AG04450 (cell line): ENCODE data around the gene OSM. TPM values are rescaled to one million over a fixed set of nuclear protein-coding genes. Genes with fewer than 3 reads are reported as not detected.

Source experiments
- CTCF ChIA-PET: fragments of 300-600, 350-600 bp; formaldehyde crosslinking; extraction: SDS; loops from one replicate; lab custom pipeline; 2022; ENCODE audit warnings: antibody characterized with exemption, inconsistent platforms; lab: Charles Lee
- POLR2A ChIA-PET: fragments of 350-600 bp; formaldehyde crosslinking; extraction: SDS; loops from one replicate; lab custom pipeline; 2021; ENCODE audit warnings: antibody characterized with exemption, inconsistent platforms; lab: Yijun Ruan, JAX
- DNase-seq: peaks from one replicate; pipeline ENCODE4 v3.0.0-alpha.2; 2011; ENCODE audit warnings: low read depth, low spot score
- H3K27ac ChIP-seq: one replicate; pipeline ENCODE4 v1.5.1; 2012; ENCODE audit warnings: low read depth, low read length, control low read depth
- H3K27me3 ChIP-seq: one replicate; pipeline ENCODE4 v1.6.0; 2012; ENCODE audit warnings: low read length; ENCODE audit not compliant: control insufficient read depth, insufficient read depth
- H3K4me3 ChIP-seq: 2 replicates; pipeline ENCODE4 v1.5.1; 2011; ENCODE audit warnings: mild to moderate bottlenecking, low read depth, low read length, control low read depth
- H3K9me3 ChIP-seq: 2 replicates; pipeline ENCODE4 v1.5.1; 2012; ENCODE audit warnings: low read length; ENCODE audit not compliant: control insufficient read depth, insufficient read depth
- polyA plus RNA-seq: library from polyadenylated mRNA; depleted of rRNA; stranded (reverse); fragments of >200 nt; gene quantifications from 2 replicates; pipeline ENCODE4 v1.2.3, GENCODE V29; 2011
- TF ChIP-seq, protein P1 (sequence below): IDR thresholded peaks from 2 replicates; pipeline ENCODE4 v1.5.1; 2011; ENCODE audit warnings: low read depth, low read length, control low read depth, inconsistent platforms

Gene OSM
- polyA plus RNA-seq, 1 experiment = not detected

DNA sequence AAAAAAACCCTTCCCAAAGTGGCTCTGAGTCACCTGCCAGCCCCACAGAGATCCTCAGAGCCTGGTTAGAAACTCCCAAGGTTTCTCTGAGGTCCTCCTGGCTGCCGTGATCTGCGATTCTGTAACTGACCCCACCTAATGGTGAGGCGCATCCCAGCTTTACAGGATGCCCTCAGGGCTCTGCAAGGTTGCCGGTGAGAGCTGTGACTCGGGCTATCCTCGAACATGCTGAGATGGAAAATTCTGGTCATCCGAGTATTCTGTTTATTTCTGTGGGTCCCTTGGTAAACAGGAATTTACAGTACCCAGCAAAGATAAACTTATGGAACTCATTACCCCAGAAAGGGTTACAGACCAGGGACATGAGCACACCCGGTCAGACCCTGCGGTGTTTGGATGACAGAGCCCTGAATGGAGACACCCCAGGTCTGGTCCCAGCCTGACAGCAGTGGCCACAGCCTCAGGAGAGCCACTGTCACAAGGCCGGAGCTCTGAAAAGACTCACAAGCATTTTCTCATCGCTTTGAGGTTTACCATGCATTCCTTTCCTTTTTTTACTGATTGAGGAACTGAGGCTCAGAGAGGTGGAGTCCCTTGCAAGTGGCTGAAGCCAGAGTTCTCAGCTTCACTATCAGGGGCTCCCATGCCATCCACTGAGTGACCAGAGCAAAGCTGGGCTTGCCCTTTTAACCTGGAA lies 42.3 kb downstream of the OSM start:
- ChIA-PET POLR2A (no interaction called here), CTCF (interaction anchor here (0.5 kb wide), 1 partner anchor 907 kb away, joined by 3 read pairs; no protein-coding TSS in a partner anchor)
- DNase-seq = no peak
- Histone ChIP-seq H3K27me3 (no peaks in the 10 kb centered on the region), H3K9me3 (peaks cover 8% of the 10 kb centered on the region), H3K27ac (peak overlapping the region; percentile 59), H3K4me3 (no peak overlapping the region)
- TF ChIP-seq, protein P1, sequence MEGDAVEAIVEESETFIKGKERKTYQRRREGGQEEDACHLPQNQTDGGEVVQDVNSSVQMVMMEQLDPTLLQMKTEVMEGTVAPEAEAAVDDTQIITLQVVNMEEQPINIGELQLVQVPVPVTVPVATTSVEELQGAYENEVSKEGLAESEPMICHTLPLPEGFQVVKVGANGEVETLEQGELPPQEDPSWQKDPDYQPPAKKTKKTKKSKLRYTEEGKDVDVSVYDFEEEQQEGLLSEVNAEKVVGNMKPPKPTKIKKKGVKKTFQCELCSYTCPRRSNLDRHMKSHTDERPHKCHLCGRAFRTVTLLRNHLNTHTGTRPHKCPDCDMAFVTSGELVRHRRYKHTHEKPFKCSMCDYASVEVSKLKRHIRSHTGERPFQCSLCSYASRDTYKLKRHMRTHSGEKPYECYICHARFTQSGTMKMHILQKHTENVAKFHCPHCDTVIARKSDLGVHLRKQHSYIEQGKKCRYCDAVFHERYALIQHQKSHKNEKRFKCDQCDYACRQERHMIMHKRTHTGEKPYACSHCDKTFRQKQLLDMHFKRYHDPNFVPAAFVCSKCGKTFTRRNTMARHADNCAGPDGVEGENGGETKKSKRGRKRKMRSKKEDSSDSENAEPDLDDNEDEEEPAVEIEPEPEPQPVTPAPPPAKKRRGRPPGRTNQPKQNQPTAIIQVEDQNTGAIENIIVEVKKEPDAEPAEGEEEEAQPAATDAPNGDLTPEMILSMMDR = no peak

DNA sequence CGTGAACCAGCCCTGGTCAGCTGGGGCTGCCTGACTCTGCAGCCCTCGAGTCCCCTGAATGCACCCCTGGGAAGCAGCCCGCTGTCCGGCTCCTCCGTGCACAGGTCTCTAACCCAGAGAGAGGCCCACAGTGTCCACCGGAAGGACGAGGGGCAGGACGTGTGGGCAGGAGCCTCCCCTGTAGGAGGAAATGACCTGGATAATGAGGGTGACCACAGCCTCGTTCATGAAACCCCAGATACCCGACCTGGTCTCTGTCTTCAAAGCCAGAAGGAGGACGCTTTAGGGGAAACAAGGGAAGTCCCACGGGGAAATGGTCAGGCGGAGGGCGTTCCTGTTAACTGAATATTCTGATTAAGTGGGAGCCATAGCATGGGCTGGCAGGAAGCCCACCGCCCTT lies 43.3 kb downstream of the OSM start:
- ChIA-PET POLR2A (no interaction called here), CTCF (no interaction called here)
- H3K4me3 ChIP-seq = no peak overlapping the region
- peaks cover 8% of the 10 kb centered on the region for H3K9me3 ChIP-seq
- H3K27ac ChIP-seq = no peak overlapping the region
- DNase-seq = no peak
- no peaks in the 10 kb centered on the region for H3K27me3 ChIP-seq
- TF ChIP-seq, protein P1 = no peak

DNA sequence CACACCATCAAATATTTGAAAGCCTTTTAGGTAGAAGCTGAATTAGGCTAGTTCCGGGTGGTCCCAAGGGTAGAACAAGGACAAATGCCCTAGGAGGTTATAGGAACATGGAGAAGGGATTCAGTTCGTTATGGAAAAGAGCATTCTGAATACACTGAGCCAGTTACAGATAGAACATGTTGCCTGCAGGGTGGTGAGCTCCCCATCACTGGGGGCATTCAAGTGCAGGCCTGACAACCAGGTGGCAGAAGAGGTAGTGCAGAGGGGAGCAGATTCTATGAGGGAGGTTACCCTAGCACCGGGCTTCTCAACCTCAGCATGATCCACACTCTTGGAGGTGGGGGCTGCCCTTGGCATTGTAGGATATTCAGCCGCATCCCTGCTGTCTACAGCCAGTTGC lies 44.3 kb downstream of the OSM start:
- H3K4me3 ChIP-seq = no peak overlapping the region
- H3K9me3 ChIP-seq = peaks cover 8% of the 10 kb centered on the region
- no peak for DNase-seq
- CTCF ChIA-PET = no interaction called here
- TF ChIP-seq, protein P1 = no peak
- H3K27ac ChIP-seq = no peak overlapping the region
- POLR2A ChIA-PET = no interaction called here
- no peaks in the 10 kb centered on the region for H3K27me3 ChIP-seq

DNA sequence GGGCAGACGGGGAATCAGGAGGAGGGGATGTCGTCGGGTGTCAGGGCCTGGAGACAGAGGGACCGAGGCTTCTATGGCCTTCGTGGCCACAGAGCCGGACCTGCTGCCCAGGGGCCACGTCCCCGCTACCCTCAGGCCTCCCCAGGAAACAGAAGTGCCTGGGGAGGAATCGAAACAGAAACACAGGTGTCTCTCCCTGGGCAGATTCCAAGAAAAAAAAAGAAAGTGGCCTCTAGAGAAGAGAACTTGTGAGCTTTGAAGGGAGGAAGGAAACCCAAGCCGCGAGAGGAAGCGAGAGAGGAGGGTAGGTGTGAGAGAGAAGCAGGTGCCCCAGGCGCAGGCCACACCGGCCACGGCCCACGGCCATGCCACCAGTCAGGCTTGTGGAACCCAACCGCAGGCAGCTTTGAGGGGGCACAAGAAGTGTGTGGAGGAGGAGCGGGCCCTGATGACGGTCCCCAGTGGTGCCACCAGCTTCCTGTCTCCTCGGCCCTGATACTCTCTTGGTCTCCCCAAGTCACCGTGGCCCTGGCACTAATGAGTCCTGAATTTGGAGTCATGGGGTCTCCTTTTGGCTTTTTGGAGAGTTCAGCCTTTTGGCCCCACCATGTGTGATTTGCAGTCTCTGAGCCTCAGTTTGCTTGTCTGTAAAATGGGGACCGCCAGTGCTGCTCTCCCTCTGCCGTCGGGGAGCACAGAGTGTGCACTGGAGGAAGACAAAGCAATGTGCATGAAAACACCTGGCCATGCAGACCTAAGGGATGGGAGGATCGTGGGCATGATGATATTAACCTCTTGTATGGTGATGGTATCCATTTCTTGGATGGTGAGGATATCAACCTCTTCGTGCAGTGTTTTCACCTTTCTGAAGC lies 45.3 kb downstream of the OSM start:
- no peak overlapping the region for H3K4me3 ChIP-seq
- DNase-seq = no peak
- TF ChIP-seq, protein P1 = no peak
- peaks cover 8% of the 10 kb centered on the region for H3K9me3 ChIP-seq
- no peaks in the 10 kb centered on the region for H3K27me3 ChIP-seq
- POLR2A ChIA-PET = no interaction called here
- CTCF ChIA-PET = no interaction called here
- H3K27ac ChIP-seq = no peak overlapping the region
